Measurements from ENCODE around the gene SDCBP2.

DNA sequence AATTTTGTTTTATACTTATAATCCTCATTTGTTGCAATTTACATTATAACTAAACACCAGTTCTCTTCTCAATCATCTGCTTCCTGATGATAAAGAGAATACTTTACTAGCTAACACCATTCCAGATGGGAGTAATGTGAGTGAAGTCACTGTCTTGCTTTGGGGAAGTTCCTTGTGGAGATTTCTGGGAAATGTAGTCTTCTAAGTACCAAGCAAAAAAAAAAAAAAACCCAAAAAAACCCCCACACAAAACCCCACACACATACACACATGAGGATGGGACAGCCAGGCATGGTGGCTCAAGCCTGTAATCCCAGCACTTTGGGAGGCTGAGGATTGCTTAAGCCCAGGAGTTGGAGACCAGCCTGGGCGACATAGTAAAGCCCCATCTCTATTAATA is 65.1 kb downstream of the SDCBP2 start:
- TF ChIP-seq TAF1 (IDR thresholded peaks at IDR 0.05; ENCODE audit: borderline replicate concordance, insufficient read depth, low read length) (no peak), SIN3A (IDR thresholded peaks at IDR 0.05; ENCODE audit: borderline replicate concordance, insufficient read depth, low read length) (no peak), POLR2AphosphoS5 (IDR thresholded peaks at IDR 0.05; ENCODE audit: low read depth, low read length) (no peak)
- TF ChIP-seq, protein P1, sequence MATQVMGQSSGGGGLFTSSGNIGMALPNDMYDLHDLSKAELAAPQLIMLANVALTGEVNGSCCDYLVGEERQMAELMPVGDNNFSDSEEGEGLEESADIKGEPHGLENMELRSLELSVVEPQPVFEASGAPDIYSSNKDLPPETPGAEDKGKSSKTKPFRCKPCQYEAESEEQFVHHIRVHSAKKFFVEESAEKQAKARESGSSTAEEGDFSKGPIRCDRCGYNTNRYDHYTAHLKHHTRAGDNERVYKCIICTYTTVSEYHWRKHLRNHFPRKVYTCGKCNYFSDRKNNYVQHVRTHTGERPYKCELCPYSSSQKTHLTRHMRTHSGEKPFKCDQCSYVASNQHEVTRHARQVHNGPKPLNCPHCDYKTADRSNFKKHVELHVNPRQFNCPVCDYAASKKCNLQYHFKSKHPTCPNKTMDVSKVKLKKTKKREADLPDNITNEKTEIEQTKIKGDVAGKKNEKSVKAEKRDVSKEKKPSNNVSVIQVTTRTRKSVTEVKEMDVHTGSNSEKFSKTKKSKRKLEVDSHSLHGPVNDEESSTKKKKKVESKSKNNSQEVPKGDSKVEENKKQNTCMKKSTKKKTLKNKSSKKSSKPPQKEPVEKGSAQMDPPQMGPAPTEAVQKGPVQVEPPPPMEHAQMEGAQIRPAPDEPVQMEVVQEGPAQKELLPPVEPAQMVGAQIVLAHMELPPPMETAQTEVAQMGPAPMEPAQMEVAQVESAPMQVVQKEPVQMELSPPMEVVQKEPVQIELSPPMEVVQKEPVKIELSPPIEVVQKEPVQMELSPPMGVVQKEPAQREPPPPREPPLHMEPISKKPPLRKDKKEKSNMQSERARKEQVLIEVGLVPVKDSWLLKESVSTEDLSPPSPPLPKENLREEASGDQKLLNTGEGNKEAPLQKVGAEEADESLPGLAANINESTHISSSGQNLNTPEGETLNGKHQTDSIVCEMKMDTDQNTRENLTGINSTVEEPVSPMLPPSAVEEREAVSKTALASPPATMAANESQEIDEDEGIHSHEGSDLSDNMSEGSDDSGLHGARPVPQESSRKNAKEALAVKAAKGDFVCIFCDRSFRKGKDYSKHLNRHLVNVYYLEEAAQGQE (IDR thresholded peaks at IDR 0.05; ENCODE audit: insufficient read depth in 1 of 2, low read depth in 2 of 2, low read length in 2 of 2) = no peak
